HepG2 (cell line): ENCODE results near the gene KLHL40. TPM values are rescaled to one million over a fixed set of nuclear protein-coding genes. Genes with fewer than 3 reads are reported as not detected.

Source experiments
- ATAC-seq: fragments of 200-7000 bp; cut with Tn5 transposase; 3 replicates; pipeline ENCODE4 v1.9.1; 2020; ENCODE audit warnings: mild to moderate bottlenecking, moderate library complexity
- BruUV-seq: library from RNA; stranded (reverse); fragments of 400-500 nt; replicated peaks from 2 replicates; lab custom pipeline; 2021; lab: Mats Ljungman, UMichigan
- CTCF ChIA-PET: fragments of 300-600 bp; formaldehyde crosslinking; extraction: SDS; loops from one replicate; lab custom pipeline; 2021; ENCODE audit warnings: low total read pairs, inconsistent platforms, low intra/inter-chr PET ratio; lab: Yijun Ruan, JAX
- POLR2A ChIA-PET: fragments of 350-600 bp; sonication (Branson Sonifier 250); formaldehyde crosslinking; loops from one replicate; lab custom pipeline; 2020; ENCODE audit warnings: antibody characterized with exemption, inconsistent platforms; lab: Yijun Ruan, JAX
- DNase-seq: peaks from one replicate; pipeline ENCODE4 v3.0.0-alpha.2; 2015; ENCODE audit warnings: low spot score
- FAIRE-seq: peaks from 3 replicates; lab custom pipeline; 2011; peaks lifted over from hg19 to GRCh38; lab: Jason Lieb, UNC
- H2AFZ ChIP-seq: one replicate; pipeline ENCODE4 v1.6.1; 2011; ENCODE audit warnings: low read length, inconsistent platforms
- H3K27ac ChIP-seq: fragments of 300-600 bp; 3 replicates; pipeline ENCODE4 v1.8.0; 2011; ENCODE audit warnings: mixed run types, mild to moderate bottlenecking, mixed read lengths, low read length, inconsistent platforms; ENCODE audit not compliant: insufficient read depth; ENCODE audit errors: extremely low read length
- H3K27me3 ChIP-seq, 2 experiments: fragments of 200-600 bp in 1 of 2; 2 replicates in 1 of 2; 3 replicates in 1 of 2; pipeline versions ENCODE4 v1.6.0 to v1.8.0; 2011; ENCODE audit warnings: low read length in 2 of 2, mild to moderate bottlenecking in 2 of 2, moderate library complexity in 2 of 2, inconsistent platforms in 1 of 2; ENCODE audit not compliant: insufficient read depth in 2 of 2, control insufficient read depth in 1 of 2
- H3K36me3 ChIP-seq, 2 experiments: fragments of 200-600 bp in 1 of 2; replicated peaks in 1 of 2; 2 replicates in 1 of 2; 3 replicates in 1 of 2; pipeline versions ENCODE4 v1.5.1 to v1.8.0; 2011; ENCODE audit warnings: low read length in 2 of 2, inconsistent platforms in 1 of 2; ENCODE audit not compliant: insufficient read depth in 2 of 2, control insufficient read depth in 1 of 2
- H3K4me1 ChIP-seq: 2 replicates; pipeline ENCODE4 v1.5.1; 2012; ENCODE audit warnings: low read length, inconsistent platforms; ENCODE audit not compliant: insufficient read depth
- H3K4me2 ChIP-seq: 2 replicates; pipeline ENCODE4 v1.6.0; 2011; ENCODE audit warnings: low read depth, low read length, inconsistent platforms
- H3K4me3 ChIP-seq, 3 experiments: fragments of 200-600 bp in 1 of 3; sonication (generic), shearing (Covaris generic) in 1 of 3; replicated peaks in 1 of 3; 2 replicates each; pipeline ENCODE4 v1.5.1; 2011 to 2016; ENCODE audit warnings: low read length in 3 of 3, inconsistent platforms in 2 of 3, low read depth in 2 of 3, mild to moderate bottlenecking in 2 of 3, control low read depth in 1 of 3, mixed read lengths in 1 of 3; ENCODE audit not compliant: insufficient read depth in 1 of 3
- H3K79me2 ChIP-seq: one replicate; pipeline ENCODE4 v1.6.1; 2011; ENCODE audit warnings: low read length, inconsistent platforms; ENCODE audit not compliant: insufficient read depth
- H3K9ac ChIP-seq: 2 replicates; pipeline ENCODE4 v1.6.0; 2011; ENCODE audit warnings: mild to moderate bottlenecking, low read depth, low read length, inconsistent platforms; ENCODE audit not compliant: insufficient read depth
- H3K9me3 ChIP-seq: 2 replicates; pipeline ENCODE4 v1.5.1; 2012; ENCODE audit warnings: mild to moderate bottlenecking, low read length
- H4K20me1 ChIP-seq: 2 replicates; pipeline ENCODE4 v1.6.0; 2011; ENCODE audit warnings: inconsistent platforms, mild to moderate bottlenecking, low read length, moderate library complexity; ENCODE audit not compliant: insufficient read depth
- HMGXB4 ChIP-seq, 2 experiments: sonication (generic) in 1 of 2; formaldehyde crosslinking in 1 of 2; IDR thresholded peaks; 2 replicates each; pipeline versions ENCODE4 v1.4.0 to v1.6.1; 2018 to 2020; ENCODE audit warnings: missing genetic modification reagents in 2 of 2, borderline replicate concordance in 1 of 2, low read depth in 1 of 2, mild to moderate bottlenecking in 1 of 2, missing biosample characterization in 1 of 2
- ZNF609 ChIP-seq: sonication (generic); formaldehyde crosslinking; IDR thresholded peaks from 2 replicates; pipeline ENCODE4 v1.4.0; 2020; ENCODE audit warnings: mild to moderate bottlenecking, missing genetic modification reagents, borderline replicate concordance
- WGBS: methylation state at CpG from one replicate; pipeline ENCODE4 v1.1.6; 2017; ENCODE audit warnings: low lambda C conversion rate; 5-methylcytosine and 5-hydroxymethylcytosine counted together
- in situ Hi-C: cut with HindIII; loops from 2 replicates; pipeline ENCODE4 v1.10.0; 2017; ENCODE audit warnings: low pct_unique_long_range_greater_than_20kb; ENCODE audit not compliant: extremely low pct_ligation_motif_present
- intact Hi-C: fragments of 100-400 bp; cut with micrococcal nuclease; formaldehyde crosslinking; loops from one replicate; pipeline ENCODE4 v1.10.0; 2022; ENCODE audit not compliant: unreplicated experiment
- polyA plus RNA-seq, 8 experiments: library from polyadenylated mRNA; depleted of rRNA in 3 of 8; stranded (reverse) in 7 of 8; unstranded in 1 of 8; fragments of >200 nt; fragmentation: Illumina TruSeq in 4 of 8; extraction: Trizol in 4 of 8; gene quantifications; 2 replicates each; pipeline versions ENCODE4 v1.2.1 to v1.2.3, GENCODE V29; 2011 to 2016; ENCODE audit warnings: low read depth in 4 of 8, missing spikeins in 1 of 8, mixed read lengths in 1 of 8; ENCODE audit not compliant: insufficient read depth in 1 of 8
- total RNA-seq, 5 experiments: library from RNA; depleted of rRNA; stranded (reverse); fragments of >200 nt; fragmentation: Illumina TruSeq; extraction: Trizol; gene quantifications; 2 replicates each; pipeline ENCODE4 v1.2.3, GENCODE V29; 2016; ENCODE audit warnings: low read depth in 1 of 5

The KLHL40 gene
- total and polyA plus RNA-seq, 2 of the 13 experiments (the other 11 are each of a cell fraction or from before 2014, with no cell fraction given) = not detected

GRCh38 chr3:42698216-42698910 lies 13.0 kb downstream of the KLHL40 start:
- no peak for FAIRE-seq
- Histone ChIP-seq H3K36me3 (no peaks in the 10 kb centered on the region), H3K9ac (no peak overlapping the region), H3K4me3 (no peak overlapping the region), H3K4me1 (no peaks in the 10 kb centered on the region), H3K9me3 (no peaks in the 10 kb centered on the region), H4K20me1 (no peaks in the 10 kb centered on the region)
- no TSS peak for BruUV-seq
- in situ Hi-C loops = no loop called here
- CTCF ChIA-PET = no interaction called here
- TF ChIP-seq HMGXB4 (CRISPR knock-in tag; IDR thresholded peaks at IDR 0.05; ENCODE audit: borderline replicate concordance in 1 of 2, low read depth in 1 of 2) (no peak), ZNF609 (no peak)
- TF ChIP-seq, all 625 proteins: peak for 0
- H3K4me2 ChIP-seq = no peak overlapping the region
- DNase-seq (no peak), ATAC-seq (no peak)
- POLR2A ChIA-PET = no interaction called here
- H3K27ac ChIP-seq = no peak overlapping the region
- intact Hi-C loops = no loop called here
- 31% methylated on average over 5 of the region's 7 CpGs for WGBS
- no peak overlapping the region for H2AFZ ChIP-seq
- no peaks in the 10 kb centered on the region for H3K79me2 ChIP-seq
- H3K27me3 ChIP-seq = peaks cover 6 to 10% of the 10 kb centered on the region in 2 experiments; a peak in 3 of 5 replicates
